CD4-positive, alpha-beta T cell treated with Interleukin-17A for 4 hours (primary cell): Measurements from ENCODE around the gene COL2A1.

Source experiments
- DNase-seq: peaks from one replicate; pipeline ENCODE4 v3.0.0-alpha.2; 2020; ENCODE audit warnings: mixed read lengths

The COL2A1 gene

DNA sequence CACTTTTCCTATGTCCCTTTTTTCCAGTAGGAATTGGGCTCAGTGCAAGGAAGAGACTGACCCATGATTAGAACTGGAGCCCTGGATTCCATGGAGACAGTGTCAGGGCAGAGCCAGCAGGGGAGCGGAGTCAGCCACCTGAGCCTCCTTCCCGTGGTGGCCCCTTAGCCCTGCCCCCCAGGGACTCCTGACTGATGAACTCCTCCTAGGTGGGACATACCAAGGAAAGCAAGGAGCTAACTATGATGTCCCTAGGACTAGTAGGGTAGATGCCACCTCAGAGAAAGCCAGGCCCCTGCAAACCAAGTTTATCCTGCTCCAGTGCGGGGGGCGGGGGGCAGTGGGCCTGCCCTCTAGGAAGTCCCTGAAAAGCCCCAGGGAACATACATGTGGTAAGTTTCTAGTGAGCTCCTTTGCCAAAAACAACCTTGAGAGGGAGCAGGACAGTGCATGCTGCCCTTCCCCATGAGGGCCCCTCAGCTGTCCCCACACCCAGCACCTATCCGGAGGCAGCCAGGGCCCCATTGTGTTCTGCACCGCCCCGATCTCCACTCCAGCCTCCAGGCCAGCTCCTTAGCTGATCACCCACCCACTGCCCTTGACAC lies 6.2 kb upstream of the COL2A1 start:
- DNase-seq = no peak

DNA sequence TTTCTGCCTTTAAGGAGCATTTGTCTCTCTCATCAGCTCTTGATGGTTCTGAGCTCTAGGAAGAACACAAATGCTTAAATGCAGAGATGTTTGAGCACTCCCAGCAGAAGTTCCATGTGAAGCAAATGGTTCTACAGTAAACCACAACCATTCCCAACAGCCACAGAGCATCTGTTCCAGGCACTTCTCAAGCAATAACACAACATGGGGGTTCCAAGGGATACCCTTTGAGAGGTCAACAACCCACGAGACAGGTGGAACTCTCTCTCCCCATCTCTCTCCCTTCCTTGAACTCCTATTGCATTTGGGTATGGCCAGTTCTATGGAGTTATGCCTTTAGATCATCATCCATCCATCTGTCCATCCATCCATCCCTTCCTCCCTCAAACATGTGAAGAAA lies 5.2 kb upstream of the COL2A1 start:
- DNase-seq = no peak

DNA sequence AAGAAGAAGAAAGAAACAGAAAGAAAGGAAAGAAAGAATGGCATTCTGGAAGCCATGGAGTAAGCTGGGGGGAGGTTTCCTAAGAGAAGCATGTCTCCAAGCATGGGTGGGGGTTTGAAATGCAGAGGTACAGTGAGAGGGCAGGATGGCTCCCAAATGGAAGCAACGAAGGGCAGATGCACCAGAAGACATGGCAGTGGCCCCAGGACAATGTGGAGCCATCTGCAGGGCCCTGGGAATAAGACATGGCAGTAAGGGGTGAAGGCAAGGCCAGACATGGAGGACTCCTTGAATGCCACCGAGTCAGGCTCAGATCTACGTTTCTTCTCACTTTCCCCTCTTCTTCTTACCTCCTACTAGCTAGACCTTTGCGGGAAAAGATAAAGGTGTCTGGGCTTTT lies 4.7 kb upstream of the COL2A1 start:
- no peak for DNase-seq

GRCh38 chr12:48008349-48008748 lies 4.1 kb upstream of the COL2A1 start:
- no peak for DNase-seq

DNA sequence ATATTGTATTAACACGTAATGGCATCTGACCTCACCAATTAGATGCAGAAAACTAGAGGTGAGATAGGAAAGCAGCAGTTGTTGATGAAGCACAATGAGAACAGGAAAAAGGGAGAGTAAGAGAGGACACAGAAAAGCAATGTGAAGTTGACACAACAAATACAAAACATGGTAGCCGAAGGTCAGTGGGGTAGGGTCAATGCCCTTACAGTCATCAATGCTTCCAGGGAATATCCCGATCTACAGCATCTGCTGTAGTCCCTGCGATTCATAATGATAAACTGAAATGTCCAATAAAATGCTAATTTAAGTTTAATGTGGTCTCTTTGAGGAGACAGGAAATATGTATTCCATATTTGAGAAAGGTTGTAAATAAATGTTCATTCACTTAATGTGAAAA lies 2.9 kb upstream of the COL2A1 start:
- no peak for DNase-seq

DNA sequence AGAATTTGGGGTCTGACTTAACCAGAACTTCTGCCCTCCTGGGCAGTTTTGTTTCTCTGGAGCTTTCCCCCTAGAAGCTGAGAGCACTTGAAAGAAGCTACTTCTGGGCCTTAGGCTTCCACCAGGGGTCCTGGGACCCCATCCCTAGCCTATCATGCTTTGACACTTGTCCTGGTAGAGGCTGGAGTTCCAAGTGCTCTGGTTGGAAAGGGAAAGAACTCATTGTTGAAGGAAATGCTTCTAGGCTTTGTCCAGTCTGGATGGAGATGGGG lies 1.4 kb upstream of the COL2A1 start:
- no peak for DNase-seq

DNA sequence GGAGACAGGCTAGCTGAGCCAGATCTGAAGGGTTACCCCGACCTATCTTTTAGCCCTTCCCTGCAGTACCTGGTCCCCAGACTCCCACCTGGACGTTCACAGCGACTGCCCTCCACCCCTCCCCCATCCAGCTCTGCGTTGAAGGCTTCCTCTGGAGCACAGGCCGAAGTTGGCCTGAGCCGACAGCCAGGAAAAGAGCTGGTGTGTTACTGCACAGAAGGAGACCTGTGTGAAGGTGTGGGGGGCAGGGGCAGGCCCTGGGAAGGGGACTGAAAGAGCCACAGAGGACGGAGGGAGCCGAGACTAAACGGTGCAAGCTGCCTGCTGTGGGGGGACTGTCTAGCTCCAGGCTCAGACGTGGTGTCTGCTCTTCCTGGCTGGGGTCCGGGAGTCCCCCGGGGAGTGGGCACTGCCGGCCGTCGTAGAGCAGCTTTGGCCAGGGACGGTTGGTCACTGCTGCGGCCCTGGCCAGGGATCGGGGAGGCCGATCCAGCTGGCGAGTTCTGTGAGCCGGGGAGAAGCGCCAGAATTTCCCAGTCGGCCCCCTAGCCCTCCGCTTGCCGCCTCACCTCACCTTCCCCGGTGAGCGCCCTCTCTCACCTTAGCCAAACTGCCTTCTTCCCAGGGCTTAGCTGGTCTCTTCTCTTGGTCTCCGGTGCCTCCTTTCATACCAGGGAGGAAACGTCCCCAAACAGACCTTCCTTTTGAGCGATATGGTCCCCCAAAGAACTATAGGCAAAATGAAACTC lies 899 bp upstream of the COL2A1 start:
- DNase-seq = no peak

- no peak for DNase-seq
Observed at GRCh38 chr12:48003226-48004052, 837 bp downstream of the COL2A1 start.

DNA sequence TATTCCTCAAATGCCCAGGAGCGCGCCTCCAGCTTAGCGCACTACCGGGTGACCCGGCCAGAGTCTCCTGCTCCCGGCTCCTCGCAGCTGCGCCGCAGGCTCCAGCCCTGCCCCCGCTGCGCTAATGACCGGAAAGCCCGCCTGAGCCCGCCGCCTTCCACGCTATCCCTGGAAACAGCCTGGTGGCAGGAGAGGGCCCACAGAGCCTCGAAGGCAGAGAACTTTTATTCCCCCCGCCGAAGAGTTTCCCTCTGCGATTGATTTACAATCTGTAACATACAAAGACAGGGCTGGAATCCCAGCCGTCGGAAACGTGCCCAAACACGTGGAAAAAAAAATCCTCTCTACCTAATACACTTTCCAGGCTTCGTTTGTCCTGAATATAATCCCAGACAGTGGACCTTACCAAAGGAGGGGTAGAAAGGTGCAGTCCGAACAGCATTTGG lies 1.5 kb downstream of the COL2A1 start:
- no peak for DNase-seq

DNA sequence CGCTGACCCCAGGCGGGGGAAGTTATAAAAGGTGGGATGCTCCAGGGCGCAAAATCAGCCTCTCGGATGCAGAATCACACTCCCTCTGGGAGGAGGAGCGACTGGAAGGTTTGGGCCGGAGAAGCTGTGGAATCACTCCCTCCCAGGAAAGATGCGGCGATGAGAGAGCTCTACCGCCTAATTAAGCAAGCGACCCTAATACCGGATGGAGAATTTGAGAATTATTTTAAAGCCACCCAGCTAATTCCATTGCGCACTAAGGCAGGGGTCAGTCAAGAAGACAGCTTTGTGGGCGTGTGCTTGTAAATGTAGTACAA lies 1.9 kb downstream of the COL2A1 start:
- no peak for DNase-seq

DNA sequence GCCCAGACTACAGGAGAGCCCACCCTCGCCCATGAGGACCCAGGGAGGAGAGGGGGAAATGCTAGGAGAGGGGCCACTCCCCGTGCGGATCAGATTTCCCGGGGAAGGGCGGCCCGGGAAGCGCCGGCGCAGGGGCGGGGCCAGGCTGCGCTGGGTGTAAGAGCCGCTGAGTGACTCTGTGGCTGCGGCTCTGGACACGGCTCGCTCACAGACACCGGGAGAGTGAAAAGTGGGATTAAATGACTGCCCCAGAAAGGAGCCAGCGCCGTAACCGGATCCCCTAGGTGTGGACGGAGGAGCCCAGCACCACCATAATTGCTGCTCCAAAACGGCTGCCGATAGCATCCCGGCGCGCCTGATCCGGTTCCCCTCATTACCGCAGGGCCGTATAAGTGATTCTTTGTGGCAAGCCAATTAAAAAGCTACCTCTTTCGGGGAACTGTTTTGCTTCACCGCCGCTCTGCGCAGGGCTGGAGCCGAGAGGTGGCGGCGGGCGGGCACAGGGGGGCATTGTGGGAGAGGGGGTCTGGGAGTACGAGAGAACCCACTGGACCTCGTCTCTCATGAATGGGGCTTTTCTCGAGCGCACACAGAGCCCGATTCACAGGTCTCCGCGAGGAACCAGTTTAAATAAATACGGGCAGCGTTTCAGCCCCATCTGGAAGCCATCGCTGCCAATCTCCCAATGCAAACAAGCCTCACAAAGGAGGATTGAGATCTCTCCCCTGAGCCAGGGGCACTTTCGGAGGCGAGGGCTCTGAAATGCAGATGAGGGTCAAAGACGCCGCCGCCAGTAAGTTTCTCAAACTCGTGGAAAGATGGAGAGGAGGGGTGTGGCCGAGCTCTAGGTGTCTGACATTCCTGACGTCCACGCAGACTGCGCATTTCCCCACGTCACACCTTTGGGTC lies 2.5 kb downstream of the COL2A1 start:
- no peak for DNase-seq

GRCh38 chr12:48000878-48001504 lies 3.3 kb downstream of the COL2A1 start:
- DNase-seq = no peak

DNA sequence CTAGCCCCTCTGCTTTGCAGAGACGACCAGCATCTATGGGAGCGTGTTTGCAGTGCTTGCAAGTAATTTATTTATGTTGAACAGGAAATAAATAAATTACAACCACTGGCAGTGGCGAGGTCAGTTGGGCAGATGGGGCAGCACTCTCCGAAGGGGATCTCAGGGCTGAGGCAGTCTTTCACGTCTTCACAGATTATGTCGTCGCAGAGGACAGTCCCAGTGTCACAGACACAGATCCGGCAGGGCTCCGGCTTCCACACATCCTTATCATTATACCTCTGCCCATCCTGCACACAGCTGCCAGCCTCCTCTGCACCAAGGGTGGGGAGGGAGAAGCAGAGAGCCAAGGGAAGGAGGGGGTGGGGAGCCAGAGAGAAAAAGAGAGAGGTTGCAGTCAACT lies 4.5 kb downstream of the COL2A1 start:
- no peak for DNase-seq

DNA sequence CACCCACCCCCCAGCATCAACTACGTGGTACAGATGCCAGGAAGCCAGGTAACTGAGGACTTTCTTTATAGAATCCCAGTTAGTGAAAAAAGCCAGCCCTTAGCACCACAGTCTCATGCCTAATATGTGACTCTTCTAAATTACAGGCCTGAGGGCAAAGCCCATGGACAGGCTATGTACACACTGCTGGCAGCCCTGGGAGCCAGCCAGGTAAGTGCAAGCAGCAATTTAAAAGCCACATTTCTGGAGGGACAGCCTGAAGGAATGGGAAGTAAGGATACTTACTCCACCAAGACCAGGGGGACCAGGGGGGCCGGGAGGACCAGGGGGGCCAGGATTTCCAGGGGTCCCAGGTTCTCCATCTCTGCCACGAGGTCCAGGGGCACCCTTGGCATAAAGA lies 7.0 kb downstream of the COL2A1 start:
- DNase-seq = no peak

GRCh38 chr12:47995981-47996401 lies 8.3 kb downstream of the COL2A1 start:
- no peak for DNase-seq

- no peak for DNase-seq
Observed at GRCh38 chr12:47993491-47993890, 10.8 kb downstream of the COL2A1 start.

DNA sequence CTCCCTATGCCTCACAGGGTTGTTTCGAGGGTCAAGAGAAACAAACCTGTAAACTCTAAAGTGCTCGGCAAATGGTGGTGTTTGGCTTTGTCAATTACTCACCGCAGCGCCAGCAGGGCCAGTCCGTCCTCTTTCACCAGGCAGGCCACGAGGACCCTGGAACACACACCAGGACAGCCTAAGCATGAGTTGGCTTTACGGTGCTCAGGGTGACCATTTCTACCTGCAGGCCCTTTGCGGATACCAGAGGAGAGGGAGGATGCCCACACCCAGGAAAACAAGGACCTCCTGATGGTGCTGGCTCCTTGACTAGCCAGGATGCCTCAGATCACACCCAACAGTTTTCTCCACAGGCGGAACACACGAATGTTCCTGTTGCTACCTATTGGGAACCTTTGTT lies 11.5 kb downstream of the COL2A1 start:
- DNase-seq = no peak

- no peak for DNase-seq
Observed at GRCh38 chr12:47991106-47992061, 12.9 kb downstream of the COL2A1 start.

GRCh38 chr12:47990351-47991105 lies 13.7 kb downstream of the COL2A1 start:
- peak; percentile 55 for DNase-seq

DNA sequence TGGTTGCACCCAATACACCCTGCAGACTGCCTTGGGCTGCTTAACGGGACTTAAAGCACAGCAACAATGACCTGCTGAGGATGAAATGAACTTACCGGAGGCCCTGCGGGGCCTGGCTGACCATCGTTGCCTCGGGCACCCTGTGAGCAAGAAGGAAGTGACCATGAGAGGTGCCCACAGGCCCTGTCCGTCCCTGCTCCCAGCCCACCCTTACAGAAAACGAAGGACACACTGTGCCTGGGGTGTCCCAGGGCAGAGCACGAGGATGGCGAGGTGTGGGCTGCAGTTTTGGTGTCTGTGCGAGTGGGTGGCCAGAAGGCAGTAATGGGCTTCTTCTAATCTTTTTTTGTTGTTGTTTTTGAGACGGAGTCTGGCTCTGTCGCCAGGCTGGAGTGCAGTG lies 14.6 kb downstream of the COL2A1 start:
- no peak for DNase-seq

GRCh38 chr12:47989023-47989417 lies 15.3 kb downstream of the COL2A1 start:
- no peak for DNase-seq
